ENCODE results near the gene OSBPL6. TPM values are rescaled to one million over a fixed set of nuclear protein-coding genes. Genes with fewer than 3 reads are reported as not detected.

Gene OSBPL6
- total RNA-seq, 1 experiment from 2014 or later, result 0.30 TPM

DNA sequence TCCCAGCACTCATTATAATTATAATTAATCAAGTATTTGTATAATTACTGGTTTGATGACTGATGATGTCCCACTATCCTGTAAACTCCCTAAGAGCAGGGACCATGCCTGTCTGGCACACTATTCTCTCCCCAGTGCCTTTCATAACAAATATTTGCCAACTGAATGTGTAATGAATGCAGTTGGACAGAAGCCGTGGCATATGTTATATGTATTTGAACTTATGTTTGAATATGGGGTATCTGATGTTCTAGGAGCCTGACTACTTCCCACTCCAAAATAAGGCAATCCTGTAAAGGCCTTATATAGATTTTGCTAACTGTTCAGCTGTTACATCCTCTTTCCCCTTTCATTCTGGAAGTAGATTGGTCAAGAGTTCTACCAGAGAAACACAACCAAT is 19.7 kb downstream of the OSBPL6 start:
- no peaks in the 10 kb centered on the region for H4K20me1 ChIP-seq (ENCODE audit: insufficient read depth, low read depth, low read length)
- no peak overlapping the region for H3K4me2 ChIP-seq (ENCODE audit: low read depth, low read length, poor library complexity, severe bottlenecking)
- no peak for DNase-seq
- H3K79me2 ChIP-seq (ENCODE audit: low read length), result no peaks in the 10 kb centered on the region
- H3K9me2 ChIP-seq (replicated peaks; ENCODE audit: insufficient read depth, low read length), result no peaks in the 10 kb centered on the region
- H3K27ac ChIP-seq (ENCODE audit: low read length), result no peak overlapping the region
- H3K27me3 ChIP-seq (ENCODE audit: low read length), result no peaks in the 10 kb centered on the region
- H3K36me3 ChIP-seq (ENCODE audit: insufficient read depth, low read length), result no peaks in the 10 kb centered on the region
- no peak overlapping the region for H3K4me3 ChIP-seq (ENCODE audit: low read length)
- H3K9ac ChIP-seq (ENCODE audit: low read length), result no peak overlapping the region
- H3K4me1 ChIP-seq (ENCODE audit: low read length), result no peaks in the 10 kb centered on the region
- no peak overlapping the region for H2AFZ ChIP-seq (ENCODE audit: low read length)
- no peaks in the 10 kb centered on the region for H3K9me3 ChIP-seq (ENCODE audit: low read length)

DNA sequence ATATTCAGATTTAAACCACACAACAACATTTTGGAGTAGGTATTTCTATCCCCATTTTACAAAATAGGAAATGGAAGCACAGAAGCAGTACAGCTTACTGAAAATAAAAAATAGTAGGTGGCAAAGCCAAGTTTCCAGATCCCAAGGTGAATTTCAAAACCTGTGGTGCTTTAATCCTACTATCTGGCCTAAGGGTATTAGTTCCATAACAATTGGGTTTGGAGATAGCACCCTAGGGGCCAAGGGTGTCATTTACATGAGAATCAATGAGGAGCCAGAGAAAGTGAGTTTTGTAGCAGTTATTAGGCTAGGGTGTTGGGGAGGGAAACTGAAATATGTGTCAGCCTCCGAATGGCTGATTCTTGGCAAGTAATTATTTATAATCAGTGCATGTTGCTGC is 24.9 kb downstream of the OSBPL6 start:
- no peaks in the 10 kb centered on the region for H3K9me3 ChIP-seq (ENCODE audit: low read length)
- H4K20me1 ChIP-seq (ENCODE audit: insufficient read depth, low read depth, low read length), result no peaks in the 10 kb centered on the region
- H3K9me2 ChIP-seq (replicated peaks; ENCODE audit: insufficient read depth, low read length), result no peaks in the 10 kb centered on the region
- no peak overlapping the region for H3K27ac ChIP-seq (ENCODE audit: low read length)
- H3K27me3 ChIP-seq (ENCODE audit: low read length), result no peaks in the 10 kb centered on the region
- no peak for DNase-seq
- no peak overlapping the region for H3K9ac ChIP-seq (ENCODE audit: low read length)
- no peaks in the 10 kb centered on the region for H3K36me3 ChIP-seq (ENCODE audit: insufficient read depth, low read length)
- no peak overlapping the region for H2AFZ ChIP-seq (ENCODE audit: low read length)
- H3K4me2 ChIP-seq (ENCODE audit: low read depth, low read length, poor library complexity, severe bottlenecking), result no peak overlapping the region
- H3K4me3 ChIP-seq (ENCODE audit: low read length), result no peak overlapping the region
- H3K79me2 ChIP-seq (ENCODE audit: low read length), result no peaks in the 10 kb centered on the region
- H3K4me1 ChIP-seq (ENCODE audit: low read length), result no peaks in the 10 kb centered on the region

DNA sequence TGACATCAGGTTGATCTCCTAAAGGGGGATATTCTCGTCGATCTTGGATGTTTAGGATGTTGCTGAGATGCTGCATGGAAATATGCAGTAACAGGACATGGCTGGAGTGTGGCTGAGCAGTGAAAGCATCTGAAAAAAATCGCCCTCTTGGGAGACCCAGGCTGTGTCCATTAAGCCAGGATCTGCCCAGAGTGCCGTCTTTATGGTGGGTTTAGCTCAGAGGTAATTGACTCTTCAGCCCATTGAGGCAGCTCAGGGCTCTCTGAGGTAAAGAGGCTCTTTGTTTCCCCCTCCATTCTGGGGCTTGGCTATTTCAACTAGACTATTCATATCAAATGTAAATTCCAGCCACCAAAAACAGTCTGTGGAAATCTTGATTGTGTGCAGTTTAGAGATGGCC is 26.5 kb downstream of the OSBPL6 start:
- no peak overlapping the region for H3K4me2 ChIP-seq (ENCODE audit: low read depth, low read length, poor library complexity, severe bottlenecking)
- H3K79me2 ChIP-seq (ENCODE audit: low read length), result no peaks in the 10 kb centered on the region
- H3K9me2 ChIP-seq (replicated peaks; ENCODE audit: insufficient read depth, low read length), result no peaks in the 10 kb centered on the region
- H3K27me3 ChIP-seq (ENCODE audit: low read length), result no peaks in the 10 kb centered on the region
- no peak for DNase-seq
- no peaks in the 10 kb centered on the region for H3K9me3 ChIP-seq (ENCODE audit: low read length)
- H4K20me1 ChIP-seq (ENCODE audit: insufficient read depth, low read depth, low read length), result no peaks in the 10 kb centered on the region
- no peak overlapping the region for H3K4me3 ChIP-seq (ENCODE audit: low read length)
- H2AFZ ChIP-seq (ENCODE audit: low read length), result no peak overlapping the region
- H3K9ac ChIP-seq (ENCODE audit: low read length), result no peak overlapping the region
- H3K36me3 ChIP-seq (ENCODE audit: insufficient read depth, low read length), result no peaks in the 10 kb centered on the region
- no peaks in the 10 kb centered on the region for H3K4me1 ChIP-seq (ENCODE audit: low read length)
- no peak overlapping the region for H3K27ac ChIP-seq (ENCODE audit: low read length)

DNA sequence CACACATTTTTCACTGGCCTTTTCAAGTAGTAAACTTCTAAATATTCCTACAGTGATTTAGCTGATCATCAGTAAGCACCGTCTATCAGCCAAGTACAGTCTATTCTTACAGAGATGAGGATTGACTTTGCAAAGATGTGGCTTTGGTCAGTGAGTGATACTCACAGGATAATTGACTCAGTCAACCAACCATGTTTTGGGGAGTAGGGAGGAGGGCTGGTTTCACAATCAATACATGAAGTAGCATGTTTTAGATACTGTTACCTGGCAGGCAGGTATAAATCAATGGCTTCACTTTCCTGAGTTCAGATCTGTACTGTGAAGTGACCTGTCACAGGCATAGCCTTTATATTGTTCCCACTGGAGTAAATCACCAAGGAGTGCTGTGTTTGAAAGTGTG is 27.2 kb downstream of the OSBPL6 start:
- no peaks in the 10 kb centered on the region for H3K9me2 ChIP-seq (replicated peaks; ENCODE audit: insufficient read depth, low read length)
- no peaks in the 10 kb centered on the region for H3K36me3 ChIP-seq (ENCODE audit: insufficient read depth, low read length)
- no peaks in the 10 kb centered on the region for H3K9me3 ChIP-seq (ENCODE audit: low read length)
- H3K27me3 ChIP-seq (ENCODE audit: low read length), result no peaks in the 10 kb centered on the region; the same call in 1 of the 2 replicates
- H3K4me3 ChIP-seq (ENCODE audit: low read length), result no peak overlapping the region
- H3K79me2 ChIP-seq (ENCODE audit: low read length), result no peaks in the 10 kb centered on the region
- DNase-seq, result no peak
- no peak overlapping the region for H3K27ac ChIP-seq (ENCODE audit: low read length)
- H2AFZ ChIP-seq (ENCODE audit: low read length), result no peak overlapping the region
- no peak overlapping the region for H3K4me2 ChIP-seq (ENCODE audit: low read depth, low read length, poor library complexity, severe bottlenecking)
- H4K20me1 ChIP-seq (ENCODE audit: insufficient read depth, low read depth, low read length), result no peaks in the 10 kb centered on the region
- no peaks in the 10 kb centered on the region for H3K4me1 ChIP-seq (ENCODE audit: low read length)
- no peak overlapping the region for H3K9ac ChIP-seq (ENCODE audit: low read length)

DNA sequence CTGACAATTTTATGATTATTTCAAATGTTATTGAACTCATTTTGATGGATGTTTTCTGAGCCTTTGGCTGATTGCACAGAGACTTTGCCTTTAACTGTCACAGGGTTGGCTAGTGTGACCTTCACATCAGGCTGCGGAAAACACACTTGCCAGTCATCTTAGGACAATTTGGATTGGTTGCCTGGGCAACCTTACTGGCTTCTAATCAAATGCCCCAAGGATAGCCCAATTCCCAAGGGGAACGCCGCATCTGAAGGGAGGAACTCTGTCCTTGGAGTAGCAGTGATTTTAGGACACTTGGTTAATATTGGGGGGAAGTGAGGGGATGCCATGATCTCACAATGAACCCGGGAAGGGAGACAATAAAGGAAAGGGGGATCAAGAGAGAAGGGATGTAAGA is 29.5 kb downstream of the OSBPL6 start:
- H3K27me3 ChIP-seq (ENCODE audit: low read length), result peaks cover 2% of the 10 kb centered on the region; the same call in 1 of the 2 replicates
- no peaks in the 10 kb centered on the region for H3K9me3 ChIP-seq (ENCODE audit: low read length)
- no peaks in the 10 kb centered on the region for H3K4me1 ChIP-seq (ENCODE audit: low read length)
- H3K79me2 ChIP-seq (ENCODE audit: low read length), result no peaks in the 10 kb centered on the region
- H3K4me2 ChIP-seq (ENCODE audit: low read depth, low read length, poor library complexity, severe bottlenecking), result no peak overlapping the region
- no peak overlapping the region for H3K27ac ChIP-seq (ENCODE audit: low read length)
- H3K4me3 ChIP-seq (ENCODE audit: low read length), result no peak overlapping the region
- no peak overlapping the region for H2AFZ ChIP-seq (ENCODE audit: low read length)
- H3K9me2 ChIP-seq (replicated peaks; ENCODE audit: insufficient read depth, low read length), result no peaks in the 10 kb centered on the region
- H3K9ac ChIP-seq (ENCODE audit: low read length), result no peak overlapping the region
- no peaks in the 10 kb centered on the region for H3K36me3 ChIP-seq (ENCODE audit: insufficient read depth, low read length)
- H4K20me1 ChIP-seq (ENCODE audit: insufficient read depth, low read depth, low read length), result no peaks in the 10 kb centered on the region
- no peak for DNase-seq

DNA sequence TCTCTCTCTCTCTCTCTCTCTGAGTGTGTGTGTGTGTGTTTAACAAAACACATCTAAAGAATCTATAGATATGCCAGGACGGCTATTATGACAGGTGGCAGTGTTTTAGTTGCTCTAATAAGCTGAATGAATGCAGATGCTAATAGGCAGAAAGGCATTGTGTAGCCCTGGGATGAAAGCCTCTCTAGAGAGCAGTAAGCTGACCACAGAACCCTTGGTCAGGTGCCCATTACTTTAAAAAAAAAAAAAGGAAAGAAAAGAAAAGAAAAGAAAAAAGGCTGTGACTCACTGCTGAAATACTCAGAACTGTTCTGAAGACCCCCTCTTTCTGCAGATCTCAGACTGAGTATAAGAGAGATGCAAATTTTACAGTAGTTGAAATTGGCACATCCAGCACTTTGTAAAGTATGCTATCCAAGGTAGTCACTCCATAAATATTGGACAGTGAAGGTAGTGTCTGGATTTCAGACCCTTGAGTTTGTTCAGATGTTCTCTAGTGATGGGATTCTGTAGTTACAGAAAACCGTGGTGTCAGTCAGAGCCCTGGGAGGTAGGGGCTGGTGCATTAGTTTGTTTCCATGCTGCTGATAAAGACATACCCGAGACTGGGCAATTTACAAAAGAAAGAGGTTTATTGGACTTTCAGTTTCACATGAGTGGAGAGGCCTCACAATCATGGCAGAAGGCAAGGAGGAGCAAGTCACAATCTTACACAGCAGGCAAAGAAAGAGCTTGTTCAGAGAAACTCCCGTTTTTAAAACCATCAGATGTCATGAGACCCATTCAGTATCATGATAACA is 30.9 kb downstream of the OSBPL6 start:
- Histone ChIP-seq H3K9me2 (replicated peaks; ENCODE audit: insufficient read depth, low read length) (no peaks in the 10 kb centered on the region), H3K9me3 (ENCODE audit: low read length) (no peaks in the 10 kb centered on the region), H3K4me2 (ENCODE audit: low read depth, low read length, poor library complexity, severe bottlenecking) (no peak overlapping the region), H3K79me2 (ENCODE audit: low read length) (no peaks in the 10 kb centered on the region), H3K4me1 (ENCODE audit: low read length) (no peaks in the 10 kb centered on the region), H3K4me3 (ENCODE audit: low read length) (no peak overlapping the region), H3K9ac (ENCODE audit: low read length) (no peak overlapping the region), H3K27me3 (ENCODE audit: low read length) (peaks cover 2% of the 10 kb centered on the region; the same call in 1 of the 2 replicates), H3K27ac (ENCODE audit: low read length) (no peak overlapping the region), H2AFZ (ENCODE audit: low read length) (no peak overlapping the region), H3K36me3 (ENCODE audit: insufficient read depth, low read length) (no peaks in the 10 kb centered on the region), H4K20me1 (ENCODE audit: insufficient read depth, low read depth, low read length) (no peaks in the 10 kb centered on the region)
- DNase-seq, result no peak

DNA sequence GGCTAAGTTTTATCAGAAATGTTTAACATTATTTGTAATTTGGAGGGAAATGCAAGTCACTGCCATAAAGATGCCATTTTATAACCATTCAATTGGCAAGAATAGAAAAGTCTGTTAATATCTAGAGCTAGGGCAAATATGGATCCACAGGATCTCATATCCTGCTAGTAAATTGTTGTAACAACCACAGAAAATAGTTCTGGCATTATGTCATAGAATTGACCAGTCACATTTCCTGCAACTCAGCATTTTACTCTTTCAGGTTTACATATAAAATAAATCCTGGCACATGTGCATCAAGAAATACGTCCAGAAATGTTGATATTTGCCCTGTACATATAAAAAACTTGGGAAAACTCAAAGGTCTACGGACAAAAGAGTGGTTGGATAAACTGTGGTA is 32.9 kb downstream of the OSBPL6 start:
- no peak overlapping the region for H3K27ac ChIP-seq (ENCODE audit: low read length)
- H3K9me3 ChIP-seq (ENCODE audit: low read length), result no peaks in the 10 kb centered on the region
- no peaks in the 10 kb centered on the region for H3K9me2 ChIP-seq (replicated peaks; ENCODE audit: insufficient read depth, low read length)
- H3K4me1 ChIP-seq (ENCODE audit: low read length), result no peaks in the 10 kb centered on the region
- no peak for DNase-seq
- H3K4me3 ChIP-seq (ENCODE audit: low read length), result no peak overlapping the region
- no peak overlapping the region for H3K4me2 ChIP-seq (ENCODE audit: low read depth, low read length, poor library complexity, severe bottlenecking)
- no peaks in the 10 kb centered on the region for H3K36me3 ChIP-seq (ENCODE audit: insufficient read depth, low read length)
- no peaks in the 10 kb centered on the region for H3K79me2 ChIP-seq (ENCODE audit: low read length)
- peaks cover 2% of the 10 kb centered on the region; the same call in 1 of the 2 replicates for H3K27me3 ChIP-seq (ENCODE audit: low read length)
- H3K9ac ChIP-seq (ENCODE audit: low read length), result no peak overlapping the region
- H2AFZ ChIP-seq (ENCODE audit: low read length), result no peak overlapping the region
- no peaks in the 10 kb centered on the region for H4K20me1 ChIP-seq (ENCODE audit: insufficient read depth, low read depth, low read length)

DNA sequence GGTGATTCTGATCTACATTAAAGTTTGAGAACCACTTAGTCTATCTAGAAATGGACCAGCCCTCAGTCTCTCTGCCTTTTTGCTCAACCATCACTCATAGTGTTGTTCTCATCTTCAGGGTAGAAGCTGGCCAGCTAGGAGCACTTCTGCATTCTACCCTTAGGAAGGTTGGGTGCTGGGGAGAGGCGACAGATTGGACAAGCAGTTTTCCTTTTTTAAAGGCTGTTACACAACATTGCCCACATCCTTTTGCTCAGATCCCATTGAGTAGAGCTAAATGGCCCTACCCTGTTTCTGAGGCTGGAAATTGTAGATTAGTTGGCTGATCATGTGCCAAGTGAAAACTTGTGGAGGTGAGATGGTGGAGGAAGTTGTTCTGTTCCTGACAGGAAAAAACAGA is 35.6 kb downstream of the OSBPL6 start:
- no peaks in the 10 kb centered on the region for H4K20me1 ChIP-seq (ENCODE audit: insufficient read depth, low read depth, low read length)
- no peaks in the 10 kb centered on the region for H3K4me1 ChIP-seq (ENCODE audit: low read length)
- no peaks in the 10 kb centered on the region for H3K9me3 ChIP-seq (ENCODE audit: low read length)
- no peak overlapping the region for H3K4me2 ChIP-seq (ENCODE audit: low read depth, low read length, poor library complexity, severe bottlenecking)
- no peaks in the 10 kb centered on the region for H3K79me2 ChIP-seq (ENCODE audit: low read length)
- no peak overlapping the region for H3K9ac ChIP-seq (ENCODE audit: low read length)
- no peak overlapping the region for H3K27ac ChIP-seq (ENCODE audit: low read length)
- H3K27me3 ChIP-seq (ENCODE audit: low read length), result peaks cover 2% of the 10 kb centered on the region; the same call in 1 of the 2 replicates
- H3K36me3 ChIP-seq (ENCODE audit: insufficient read depth, low read length), result no peaks in the 10 kb centered on the region
- no peaks in the 10 kb centered on the region for H3K9me2 ChIP-seq (replicated peaks; ENCODE audit: insufficient read depth, low read length)
- no peak overlapping the region for H2AFZ ChIP-seq (ENCODE audit: low read length)
- no peak for DNase-seq
- H3K4me3 ChIP-seq (ENCODE audit: low read length), result no peak overlapping the region

Data from Karpas-422 (cell line).